SU-DHL-6 (cell line): ENCODE data around the gene ZBTB8B.
A peak's percentile ranks its signal among the peaks of the same experiment; 100 is the strongest.

ENCODE experiments used
- H2AFZ ChIP-seq: fragments of 200-600 bp; sonication (generic); 2 replicates; pipeline ENCODE4 v1.6.1; 2014; ENCODE audit warnings: low read depth, mild to moderate bottlenecking, moderate library complexity, mixed read lengths, antibody characterized with exemption, low read length; ENCODE audit not compliant: severe bottlenecking
- H3F3A ChIP-seq: fragments of 200-600 bp; shearing (Covaris generic); 2 replicates; pipeline ENCODE4 v1.6.0; 2016; ENCODE audit warnings: antibody characterized with exemption, mild to moderate bottlenecking; ENCODE audit not compliant: insufficient read depth
- H3K27ac ChIP-seq: fragments of 200-600 bp; sonication (generic); 2 replicates; pipeline ENCODE4 v1.5.1; 2016; ENCODE audit warnings: low read depth, mild to moderate bottlenecking, low read length, moderate library complexity, mixed read lengths
- H3K27me3 ChIP-seq: fragments of 200-600 bp; sonication (generic), shearing (Covaris generic); 2 replicates; pipeline ENCODE4 v1.6.0; 2014; ENCODE audit warnings: mild to moderate bottlenecking, low read length
- H3K36me3 ChIP-seq: fragments of 200-600 bp; sonication (generic); 2 replicates; pipeline ENCODE4 v1.6.1; 2014; ENCODE audit warnings: mild to moderate bottlenecking, low read length, mixed read lengths
- H3K4me2 ChIP-seq: fragments of 300-600, 200-600 bp; shearing (Covaris generic), sonication (generic); 2 replicates; pipeline ENCODE4 v1.6.0; 2014; ENCODE audit warnings: low read length, low read depth, mild to moderate bottlenecking; ENCODE audit not compliant: poor library complexity, severe bottlenecking
- H3K4me3 ChIP-seq: fragments of 200-600 bp; sonication (generic); 2 replicates; pipeline ENCODE4 v1.5.1; 2014; ENCODE audit warnings: antibody characterized with exemption, low read length, mild to moderate bottlenecking, mixed read lengths; ENCODE audit not compliant: insufficient read depth, poor library complexity, severe bottlenecking
- H3K79me2 ChIP-seq: fragments of 200-600 bp; sonication (generic); 2 replicates; pipeline ENCODE4 v1.6.1; 2014; ENCODE audit warnings: mild to moderate bottlenecking, low read length, moderate library complexity; ENCODE audit not compliant: insufficient read depth
- H3K9ac ChIP-seq: fragments of 200-600 bp; sonication (generic); 2 replicates; pipeline ENCODE4 v1.7.0; 2014; ENCODE audit warnings: mild to moderate bottlenecking, low read length
- H3K9me2 ChIP-seq: fragments of 200-600 bp; sonication (generic); replicated peaks from 2 replicates; pipeline ENCODE4 v1.6.1; 2014; ENCODE audit warnings: low read length; ENCODE audit not compliant: insufficient read depth
- H3K9me3 ChIP-seq: fragments of 200-600 bp; sonication (generic); 2 replicates; pipeline ENCODE4 v1.6.1; 2014; ENCODE audit warnings: low read length, mixed read lengths; ENCODE audit not compliant: insufficient read depth
- H4K20me1 ChIP-seq: fragments of 200-600 bp; sonication (generic); 2 replicates; pipeline ENCODE4 v1.6.1; 2014; ENCODE audit warnings: low read depth, mild to moderate bottlenecking, antibody characterized with exemption, low read length, moderate library complexity, mixed read lengths
- EZH2phosphoT487 ChIP-seq: fragments of 200-600 bp; sonication (generic), shearing (Covaris generic); conservative IDR thresholded peaks from 2 replicates; pipeline ENCODE4 v1.6.1; 2018; ENCODE audit warnings: mild to moderate bottlenecking, antibody characterized with exemption, low read length, moderate library complexity, mixed read lengths
- TF ChIP-seq, protein P1 (sequence below): fragments of 200-600 bp; sonication (generic); IDR thresholded peaks from one replicate; pipeline ENCODE4 v1.5.1; 2017; ENCODE audit warnings: antibody characterized with exemption, mild to moderate bottlenecking, low read length, moderate library complexity; ENCODE audit not compliant: insufficient read depth, poor library complexity, severe bottlenecking

Gene ZBTB8B

DNA sequence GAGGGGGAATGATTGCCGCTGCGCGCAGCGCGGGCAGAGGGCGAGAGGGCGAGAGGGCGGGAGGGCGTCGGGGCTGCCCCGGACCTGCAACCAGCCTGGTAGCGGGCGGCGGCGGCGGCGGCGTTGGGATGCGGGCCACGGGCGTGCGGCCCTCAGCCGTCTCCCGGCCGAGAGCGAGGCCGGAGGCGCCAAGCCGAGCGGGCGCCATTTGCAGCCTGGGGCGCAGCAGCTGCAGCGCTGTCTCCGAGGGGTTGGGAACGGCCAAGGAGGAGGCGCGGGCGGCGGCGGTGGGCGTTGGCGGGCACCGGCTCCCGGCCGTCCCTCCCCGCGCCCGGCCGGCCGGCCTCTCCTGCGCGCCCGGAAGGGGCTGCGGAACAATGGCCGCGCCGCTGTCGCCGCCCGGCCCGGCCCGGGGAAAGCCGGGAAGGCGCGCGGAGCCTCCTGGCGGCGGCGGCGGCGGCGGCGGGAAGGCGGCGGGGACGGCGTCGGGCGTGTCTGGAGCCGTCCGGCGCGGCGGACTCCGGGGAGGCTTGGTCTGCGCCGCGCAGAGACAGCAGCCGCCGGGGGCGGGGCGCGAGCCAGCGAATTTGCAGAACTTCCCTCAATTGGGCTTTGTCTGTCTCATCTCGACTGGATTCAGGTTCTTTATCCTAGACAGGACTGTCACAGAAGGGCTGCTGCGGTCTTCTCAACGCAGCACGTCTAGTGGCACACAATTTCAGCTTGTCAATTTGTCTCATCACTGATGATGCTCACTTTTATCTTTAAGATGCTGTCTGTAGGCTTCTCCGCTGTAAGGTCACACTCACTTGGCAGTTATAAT lies 35.7 kb downstream of the ZBTB8B start:
- no peak for TF ChIP-seq EZH2phosphoT487
- TF ChIP-seq, protein P1, sequence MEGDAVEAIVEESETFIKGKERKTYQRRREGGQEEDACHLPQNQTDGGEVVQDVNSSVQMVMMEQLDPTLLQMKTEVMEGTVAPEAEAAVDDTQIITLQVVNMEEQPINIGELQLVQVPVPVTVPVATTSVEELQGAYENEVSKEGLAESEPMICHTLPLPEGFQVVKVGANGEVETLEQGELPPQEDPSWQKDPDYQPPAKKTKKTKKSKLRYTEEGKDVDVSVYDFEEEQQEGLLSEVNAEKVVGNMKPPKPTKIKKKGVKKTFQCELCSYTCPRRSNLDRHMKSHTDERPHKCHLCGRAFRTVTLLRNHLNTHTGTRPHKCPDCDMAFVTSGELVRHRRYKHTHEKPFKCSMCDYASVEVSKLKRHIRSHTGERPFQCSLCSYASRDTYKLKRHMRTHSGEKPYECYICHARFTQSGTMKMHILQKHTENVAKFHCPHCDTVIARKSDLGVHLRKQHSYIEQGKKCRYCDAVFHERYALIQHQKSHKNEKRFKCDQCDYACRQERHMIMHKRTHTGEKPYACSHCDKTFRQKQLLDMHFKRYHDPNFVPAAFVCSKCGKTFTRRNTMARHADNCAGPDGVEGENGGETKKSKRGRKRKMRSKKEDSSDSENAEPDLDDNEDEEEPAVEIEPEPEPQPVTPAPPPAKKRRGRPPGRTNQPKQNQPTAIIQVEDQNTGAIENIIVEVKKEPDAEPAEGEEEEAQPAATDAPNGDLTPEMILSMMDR: no peak
- H3K27ac ChIP-seq: no peak overlapping the region
- H3K9me2 ChIP-seq: no peaks in the 10 kb centered on the region
- H2AFZ ChIP-seq: peak overlapping the region; percentile 96
- H3F3A ChIP-seq: no peaks in the 10 kb centered on the region
- no peaks in the 10 kb centered on the region for H3K27me3 ChIP-seq
- no peaks in the 10 kb centered on the region for H3K9me3 ChIP-seq
- H3K4me3 ChIP-seq: peak overlapping the region; percentile 54
- H3K9ac ChIP-seq: peak overlapping the region; percentile 47
- peak overlapping the region; percentile 59 for H3K4me2 ChIP-seq
- no peaks in the 10 kb centered on the region for H3K36me3 ChIP-seq
- no peaks in the 10 kb centered on the region for H4K20me1 ChIP-seq
- H3K79me2 ChIP-seq: no peaks in the 10 kb centered on the region

DNA sequence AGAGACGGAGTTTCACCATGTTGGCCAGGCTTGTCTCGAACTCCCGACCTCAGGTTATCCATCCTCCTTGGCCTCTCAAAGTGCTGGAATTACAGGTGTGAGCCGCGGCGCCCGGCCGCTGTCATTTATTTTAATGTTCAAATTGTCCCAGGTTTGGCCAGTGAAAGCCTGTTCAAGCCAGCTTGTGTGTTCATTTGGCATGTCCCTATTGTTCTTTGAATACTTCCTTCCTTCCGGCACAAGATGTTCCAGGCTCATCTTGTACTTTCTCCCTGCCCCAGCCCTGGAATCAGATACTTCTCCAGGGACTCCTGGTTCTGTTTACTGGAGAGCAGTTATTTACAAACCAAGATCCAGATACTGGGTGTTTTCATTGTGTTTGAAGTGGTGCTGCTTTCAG lies 37.0 kb downstream of the ZBTB8B start:
- Histone ChIP-seq H3K27me3 (no peaks in the 10 kb centered on the region), H3F3A (no peaks in the 10 kb centered on the region), H3K9ac (no peak overlapping the region), H3K79me2 (no peaks in the 10 kb centered on the region), H3K4me2 (no peak overlapping the region), H3K4me3 (no peak overlapping the region), H3K9me3 (no peaks in the 10 kb centered on the region), H2AFZ (no peak overlapping the region), H3K36me3 (no peaks in the 10 kb centered on the region), H3K27ac (no peak overlapping the region), H3K9me2 (no peaks in the 10 kb centered on the region), H4K20me1 (no peaks in the 10 kb centered on the region)
- TF ChIP-seq, protein P1: no peak
- no peak for TF ChIP-seq EZH2phosphoT487

DNA sequence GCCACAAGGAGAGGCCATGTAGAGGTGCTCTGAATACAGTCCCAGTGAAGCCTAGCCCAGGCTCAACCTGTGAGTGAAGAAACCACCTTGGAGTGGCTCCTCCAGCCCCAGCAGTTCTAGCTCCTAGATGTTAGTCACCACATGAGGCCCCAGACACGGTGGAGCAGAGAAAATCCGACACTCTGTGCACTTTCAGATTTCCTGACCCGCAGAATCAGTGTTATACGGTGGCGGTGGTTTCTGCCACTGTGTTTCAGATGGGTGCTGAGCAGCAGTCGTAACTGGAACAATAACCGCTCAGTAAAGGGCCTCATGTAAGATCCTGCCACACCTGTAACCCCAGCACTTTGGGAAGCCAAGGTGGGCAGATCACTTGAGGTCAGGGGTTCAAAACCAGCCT lies 38.3 kb downstream of the ZBTB8B start:
- Histone ChIP-seq H3K4me2 (no peak overlapping the region), H3K9me2 (no peaks in the 10 kb centered on the region), H3F3A (no peaks in the 10 kb centered on the region), H3K79me2 (no peaks in the 10 kb centered on the region), H3K36me3 (no peaks in the 10 kb centered on the region), H3K27ac (no peak overlapping the region), H3K4me3 (no peak overlapping the region), H2AFZ (no peak overlapping the region), H3K27me3 (no peaks in the 10 kb centered on the region), H3K9me3 (no peaks in the 10 kb centered on the region), H4K20me1 (no peaks in the 10 kb centered on the region), H3K9ac (no peak overlapping the region)
- TF ChIP-seq, protein P1: no peak
- no peak for TF ChIP-seq EZH2phosphoT487
